COLO829 (cell line): ENCODE results near the gene MORC4.
"Not testable (repeated sequence)": the region's sequence is repeated elsewhere in the genome, so short reads cannot be mapped to it uniquely, and the experiment has no call there.

Source experiments
- DNase-seq: peaks from one replicate; pipeline ENCODE4 v3.0.0; 2012; ENCODE audit warnings: low spot score

The MORC4 gene

DNA sequence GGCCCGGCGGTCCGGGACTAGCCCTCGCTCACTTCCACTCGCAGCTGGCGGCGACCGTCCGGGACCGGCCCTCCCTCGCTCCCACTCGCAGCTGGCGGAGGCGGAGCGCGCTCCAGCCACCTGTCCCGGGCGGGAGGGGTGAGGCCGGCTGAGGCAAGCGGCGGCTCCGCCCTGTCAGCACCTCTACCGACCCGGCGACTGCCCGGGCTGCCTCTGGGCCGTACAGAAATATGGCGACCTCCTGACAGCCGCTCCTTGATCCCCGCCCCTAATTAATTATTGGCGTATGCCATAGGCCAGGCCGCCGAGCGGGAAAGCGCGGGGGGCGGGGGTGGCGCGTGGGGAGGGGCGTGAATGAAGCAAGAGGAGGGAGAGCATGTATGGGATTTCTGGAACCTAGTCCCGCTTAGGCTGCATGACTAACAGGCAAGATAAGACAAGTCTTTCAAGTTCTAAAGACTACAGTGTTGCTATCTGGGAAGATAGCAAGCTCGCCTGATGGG lies at the start of gene MORC4:
Gene MORC4 (minus strand): TSS at position 200 of the 503 bp plus-strand sequence. CDS start 243 bp downstream, outside the sequence.
- peak; percentile 13 for DNase-seq

DNA sequence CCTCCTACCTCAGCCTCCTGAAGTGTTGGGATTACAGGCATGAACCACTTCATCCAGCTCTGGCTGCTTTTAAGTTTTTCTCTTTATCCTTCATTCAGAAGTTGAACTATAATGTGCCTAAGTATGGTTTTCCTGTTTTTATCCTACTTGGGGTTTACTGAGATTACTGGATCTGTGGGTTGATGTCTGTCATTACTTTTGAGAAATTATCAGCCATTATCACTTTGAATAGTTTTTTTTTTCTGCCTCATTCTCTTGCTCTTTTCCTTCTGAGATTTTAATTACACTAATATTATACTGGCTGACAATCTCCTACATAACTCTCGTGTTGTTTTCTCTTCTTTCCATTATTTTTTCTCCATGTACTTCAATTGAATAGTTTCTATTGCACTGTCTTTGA lies 47.6 kb upstream of the MORC4 start:
- no peak for DNase-seq

DNA sequence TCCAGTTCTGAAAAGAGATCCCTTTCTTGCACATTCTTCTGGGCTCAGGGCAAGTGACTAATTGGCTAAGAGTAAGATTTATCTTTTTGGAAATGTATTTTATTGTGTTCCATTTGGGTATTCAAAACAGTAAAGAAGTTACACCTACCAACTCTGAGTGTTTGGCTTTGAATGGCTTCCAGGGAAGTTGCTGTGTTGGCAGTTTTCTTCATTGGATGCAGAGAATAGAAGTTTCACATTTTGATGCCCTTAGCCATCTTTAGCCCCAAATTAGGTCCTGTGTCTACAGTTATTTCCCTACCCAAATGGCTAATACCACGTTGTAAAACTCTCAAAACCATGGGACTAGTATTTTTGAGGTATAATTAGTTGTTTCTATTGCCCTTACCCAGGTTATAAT lies 29.7 kb upstream of the MORC4 start:
- no peak for DNase-seq

DNA sequence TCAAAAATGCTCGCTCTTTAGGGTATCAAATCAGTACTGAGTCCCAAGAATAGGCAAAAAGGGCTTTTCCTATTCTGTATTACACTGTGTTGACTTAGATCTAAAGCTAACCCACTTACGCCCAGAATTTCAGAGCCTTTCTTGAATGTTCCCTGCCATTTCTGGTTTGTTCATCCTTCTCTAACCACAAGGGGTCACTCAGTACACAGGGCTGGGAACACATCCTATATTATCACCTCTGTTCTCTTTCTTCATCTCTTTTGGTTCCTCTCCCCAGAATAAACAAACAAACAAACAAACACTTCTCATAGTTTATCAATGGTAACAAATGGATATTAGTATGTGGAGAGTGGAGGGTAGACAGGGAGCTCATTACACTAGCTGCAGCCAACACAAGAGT lies 25.5 kb upstream of the MORC4 start:
- DNase-seq: peak; percentile 4

DNA sequence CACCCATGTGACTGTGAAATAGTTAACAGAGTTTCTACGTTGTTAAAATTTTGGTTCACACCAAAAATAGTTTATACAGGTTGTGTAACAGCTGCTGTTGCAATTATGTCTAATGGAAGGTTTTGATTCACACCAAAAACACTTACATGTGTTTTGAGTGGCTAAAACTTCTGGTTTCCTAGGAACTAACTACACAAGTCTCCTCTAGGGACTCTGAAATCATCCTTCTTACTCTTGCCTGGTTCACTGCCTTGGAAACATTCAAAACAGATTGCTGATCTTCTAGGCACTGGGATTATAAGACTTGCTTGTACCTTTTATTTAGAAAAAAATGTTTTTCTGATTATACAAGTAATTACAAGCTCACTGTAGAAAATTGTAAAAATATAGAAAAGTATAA lies 14.9 kb upstream of the MORC4 start:
- DNase-seq: no peak

DNA sequence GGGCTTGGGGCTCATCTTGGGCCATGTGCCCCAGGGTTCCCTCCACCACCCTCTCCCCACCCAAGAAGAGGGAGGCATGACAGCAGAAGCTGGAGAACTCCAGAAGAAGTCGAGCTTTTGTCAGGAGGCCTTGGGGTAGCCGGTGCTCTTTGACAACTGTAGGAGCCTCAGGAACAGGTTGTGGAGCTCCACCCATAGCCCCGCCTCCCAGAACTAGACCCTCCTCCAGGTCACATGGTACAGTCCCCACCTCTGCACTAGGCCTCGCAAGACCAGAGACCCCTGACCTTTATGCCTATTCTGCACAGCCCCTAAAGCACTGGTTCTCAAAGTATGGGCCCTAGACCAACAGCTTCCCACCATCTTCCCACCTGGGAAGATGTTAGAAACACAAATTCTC lies 8.0 kb upstream of the MORC4 start:
- DNase-seq: no peak

DNA sequence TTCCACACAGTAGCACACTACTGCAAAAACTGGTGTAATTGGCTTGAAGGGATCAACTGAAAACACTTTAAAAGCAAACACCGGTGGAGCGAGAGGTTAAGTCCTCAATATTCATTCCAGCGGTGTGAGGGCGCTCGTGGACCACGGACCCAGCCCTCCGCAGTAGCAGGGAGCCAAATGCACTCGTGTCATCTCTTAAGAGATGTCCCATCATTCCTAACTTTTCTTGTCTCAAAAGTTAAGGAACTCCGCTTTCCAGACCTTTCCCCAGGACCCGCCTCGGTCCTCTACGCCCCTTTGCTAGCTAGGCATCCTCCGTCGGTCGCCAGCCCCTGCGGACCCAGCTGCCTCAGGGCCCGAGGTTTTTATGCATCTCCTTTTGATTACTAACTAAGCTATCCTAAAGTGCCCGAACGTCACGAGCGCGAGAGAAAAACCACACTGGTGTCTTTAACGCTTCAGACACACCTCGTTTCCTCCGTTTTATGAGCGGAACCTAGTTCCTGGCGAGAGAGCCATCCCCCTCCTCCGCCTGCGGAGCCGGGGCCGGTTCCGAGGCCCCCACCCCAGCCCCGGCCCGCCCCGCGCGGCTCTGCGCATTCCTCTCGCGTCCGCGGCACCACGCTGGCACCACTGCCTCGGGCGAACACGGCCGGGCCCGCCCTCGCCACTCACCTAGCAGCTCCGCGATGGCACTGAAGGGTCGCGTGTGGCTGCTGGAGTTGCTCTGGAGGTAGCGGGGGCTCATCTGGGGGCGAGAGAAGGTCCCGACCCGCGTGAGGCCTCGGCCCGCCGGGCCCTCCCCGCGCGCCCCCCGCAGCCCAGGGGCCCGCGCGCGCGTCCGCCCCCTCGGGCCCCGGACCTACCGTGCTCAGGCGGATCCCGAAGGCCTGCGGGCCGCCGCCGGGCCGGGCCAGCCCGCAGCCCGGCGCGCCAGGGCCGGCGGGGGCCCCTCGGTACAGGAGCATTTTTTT lies 723 bp downstream of the MORC4 start:
- peak; percentile 11 for DNase-seq

DNA sequence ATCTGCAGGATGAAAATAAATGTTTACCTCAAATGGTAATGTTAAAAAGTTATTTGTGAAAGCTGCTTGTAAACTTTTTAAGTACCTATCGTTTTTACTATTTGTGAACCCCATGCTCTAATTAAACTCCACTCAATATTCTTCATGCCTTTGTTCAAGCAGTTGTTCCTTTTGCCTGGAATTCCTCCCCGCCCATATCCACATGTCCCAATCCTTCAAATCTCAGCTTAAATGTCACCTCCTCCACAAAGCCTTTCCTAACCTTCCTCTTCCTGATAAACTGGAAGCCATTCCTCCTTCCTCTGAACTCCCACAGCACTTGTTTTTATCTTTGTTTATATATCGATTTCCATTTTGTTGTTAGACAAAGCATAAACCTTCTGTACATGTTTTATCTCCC lies 2.4 kb downstream of the MORC4 start:
- DNase-seq: no peak

DNA sequence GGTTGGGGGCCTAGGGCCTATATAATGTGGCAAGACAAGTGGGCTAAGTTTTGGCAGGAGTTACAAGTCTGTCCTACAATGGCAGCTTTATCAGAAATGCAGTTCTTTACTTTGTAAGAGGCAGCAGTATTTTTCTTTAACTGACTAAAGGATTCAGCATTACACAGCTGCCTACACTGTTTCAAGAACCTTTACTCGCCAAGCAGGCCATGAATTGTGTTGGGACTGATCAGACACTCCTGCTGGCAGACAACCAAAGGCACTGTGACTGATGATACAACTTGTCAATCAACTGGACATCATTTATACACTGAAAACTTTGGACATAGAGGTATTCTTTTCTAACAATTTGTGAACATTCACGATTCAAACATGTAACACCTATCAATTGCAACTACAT lies 4.3 kb downstream of the MORC4 start:
- DNase-seq: no peak

DNA sequence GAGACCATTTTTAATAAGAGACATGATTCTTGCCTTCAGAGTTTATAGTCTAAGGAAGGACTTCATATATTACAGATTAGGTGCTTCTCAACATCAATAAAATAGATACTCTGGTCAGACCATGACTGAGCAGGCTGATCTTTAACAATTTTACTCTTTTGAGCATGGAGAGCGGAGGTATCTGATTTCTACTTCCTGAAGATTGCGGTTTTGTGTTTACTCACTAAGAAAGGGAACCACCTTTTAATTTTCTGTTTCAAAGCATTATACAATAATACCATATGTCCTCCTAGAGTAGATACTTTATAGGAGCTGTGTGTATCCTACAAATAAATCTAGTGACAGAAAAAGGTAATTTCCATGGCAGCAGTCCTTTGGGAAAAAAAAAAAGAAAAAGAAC lies 12.5 kb downstream of the MORC4 start:
- DNase-seq: no peak

DNA sequence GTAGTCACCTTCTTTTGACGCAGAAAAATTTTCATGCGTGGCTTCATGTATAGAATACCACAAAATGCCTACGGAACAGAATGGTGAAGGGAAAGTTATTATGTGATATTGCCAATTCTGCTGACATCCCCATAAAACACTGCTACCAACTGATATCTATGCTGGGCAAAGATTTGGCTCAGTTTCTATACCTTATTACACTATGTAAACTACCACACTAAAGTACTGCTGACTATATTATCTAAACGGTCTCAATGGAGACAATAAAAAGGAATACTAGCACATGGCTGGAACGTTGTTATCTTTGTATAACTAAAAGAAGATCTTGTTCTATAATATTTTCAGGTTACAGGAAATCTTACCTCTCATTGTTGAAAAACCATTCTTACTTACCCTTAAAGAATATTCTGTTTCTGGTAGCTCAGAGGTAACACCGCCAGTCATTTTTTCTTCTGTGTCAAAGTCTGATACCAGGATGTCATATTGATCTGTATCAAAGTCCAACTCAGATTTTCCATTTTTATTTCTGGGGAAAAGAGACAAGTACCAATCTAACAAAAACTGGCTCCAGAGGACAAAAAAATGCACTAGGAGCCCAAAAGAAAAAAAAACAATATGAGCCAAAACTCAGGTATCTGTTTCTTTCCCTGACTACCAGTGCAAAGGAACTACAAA lies 18.9 kb downstream of the MORC4 start:
- DNase-seq: no peak

DNA sequence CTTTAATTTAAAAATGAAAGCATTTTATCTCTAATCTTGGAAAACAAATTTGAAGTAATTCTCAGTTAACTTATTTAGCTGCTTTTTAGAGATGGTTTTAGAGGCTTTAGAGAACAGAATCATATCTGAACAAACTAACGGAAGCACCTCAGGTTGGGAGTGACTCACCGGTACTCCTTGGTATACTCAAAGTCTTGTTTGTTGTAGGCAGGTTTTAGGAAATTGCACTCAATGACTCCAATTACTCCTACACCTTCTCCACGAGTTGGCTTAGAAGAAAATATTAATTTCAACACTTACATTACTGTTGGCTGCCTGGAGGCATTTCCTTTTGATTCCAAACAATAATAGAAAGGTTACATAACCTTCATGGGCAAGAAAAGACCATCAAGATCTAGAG lies 23.6 kb downstream of the MORC4 start:
- no peak for DNase-seq

DNA sequence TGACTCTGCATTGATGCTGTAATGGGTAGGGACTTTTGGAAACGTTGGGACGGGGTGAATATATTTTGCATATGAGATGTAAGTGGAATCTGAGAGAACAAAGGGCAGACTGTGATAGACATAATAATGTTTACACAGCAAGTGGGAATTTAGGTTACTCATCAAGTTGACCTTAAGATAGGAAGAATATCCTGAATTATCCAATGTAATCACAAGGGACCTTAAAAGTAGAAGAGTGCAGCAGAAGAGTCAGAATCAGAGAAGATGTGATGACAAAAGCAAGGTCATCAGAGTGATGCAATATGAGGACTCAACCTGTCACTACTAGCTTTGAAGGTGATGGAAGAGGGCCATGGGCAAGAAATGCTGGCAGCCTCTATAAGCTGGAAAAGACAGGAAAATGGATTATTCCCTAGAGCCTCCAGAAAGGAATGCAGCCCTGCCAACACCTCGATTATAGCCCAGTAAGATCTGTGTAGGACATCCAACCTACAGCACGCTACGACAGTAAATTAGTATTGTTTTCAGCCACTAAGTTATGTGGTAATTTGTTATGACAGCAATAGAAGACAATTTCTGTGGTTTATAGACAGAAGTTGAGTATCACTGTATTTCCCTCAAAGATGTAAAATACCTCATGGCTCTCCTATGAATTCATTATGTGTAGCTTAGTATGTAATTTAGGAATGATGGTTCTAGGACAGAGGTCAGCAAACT lies 26.4 kb downstream of the MORC4 start:
- peak; percentile 58 for DNase-seq

DNA sequence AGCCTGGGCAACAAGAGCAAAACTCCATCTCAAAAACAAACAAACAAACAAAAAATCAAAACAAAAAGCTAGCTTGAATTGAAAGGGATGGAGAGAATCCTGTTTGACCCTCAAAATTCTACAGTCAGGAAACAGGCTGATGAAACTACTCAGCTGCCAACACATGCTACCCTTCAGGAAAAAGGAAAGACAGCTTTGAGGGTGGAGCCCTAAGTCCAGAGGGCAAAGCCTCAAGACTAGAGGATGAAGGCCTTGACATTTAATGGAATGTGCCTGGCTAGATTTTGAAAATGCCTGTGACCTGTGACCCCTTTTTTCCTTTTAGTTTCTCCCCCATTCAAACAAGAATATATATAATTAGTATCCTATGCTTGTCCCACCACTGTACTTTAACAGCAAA lies 27.1 kb downstream of the MORC4 start:
- DNase-seq: no peak

DNA sequence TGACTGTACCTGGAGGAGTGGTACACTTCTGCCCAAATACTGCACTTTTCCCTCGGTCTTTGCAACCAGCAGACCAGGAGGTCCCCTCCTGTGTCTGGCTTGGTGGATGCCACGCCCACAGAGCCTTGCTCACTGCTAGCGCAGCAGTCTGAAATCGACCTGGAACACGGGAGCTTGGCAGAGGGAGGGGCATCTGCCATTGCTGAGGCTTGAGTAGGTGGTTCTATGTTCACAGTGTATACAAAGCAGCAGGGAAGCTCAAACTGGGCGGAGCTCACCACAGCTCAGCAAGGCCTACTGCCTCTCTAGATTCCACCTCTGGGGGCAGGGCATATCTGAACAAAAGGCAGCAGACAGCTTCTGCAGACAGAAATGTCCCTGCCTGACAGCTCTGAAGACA lies 33.5 kb downstream of the MORC4 start:
- DNase-seq: not testable (repeated sequence)

DNA sequence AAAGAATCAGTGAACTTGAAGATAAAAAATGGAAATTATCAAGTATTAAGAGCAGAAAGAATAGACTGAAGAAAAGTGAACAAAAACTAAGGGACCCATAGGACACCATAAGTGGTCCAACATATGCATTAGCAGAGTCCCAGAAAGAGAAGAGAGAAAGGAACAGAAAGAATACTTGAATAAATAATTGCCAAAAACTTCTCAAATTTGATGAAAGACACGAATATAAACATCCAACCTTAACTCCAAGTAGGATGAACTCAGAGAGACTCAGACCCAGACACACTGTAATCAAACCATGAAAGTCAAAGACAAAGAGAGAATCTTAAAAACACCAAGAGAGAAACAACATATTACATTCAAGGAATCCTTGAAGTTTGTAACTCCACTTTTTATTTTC lies 35.7 kb downstream of the MORC4 start:
- DNase-seq: no peak

DNA sequence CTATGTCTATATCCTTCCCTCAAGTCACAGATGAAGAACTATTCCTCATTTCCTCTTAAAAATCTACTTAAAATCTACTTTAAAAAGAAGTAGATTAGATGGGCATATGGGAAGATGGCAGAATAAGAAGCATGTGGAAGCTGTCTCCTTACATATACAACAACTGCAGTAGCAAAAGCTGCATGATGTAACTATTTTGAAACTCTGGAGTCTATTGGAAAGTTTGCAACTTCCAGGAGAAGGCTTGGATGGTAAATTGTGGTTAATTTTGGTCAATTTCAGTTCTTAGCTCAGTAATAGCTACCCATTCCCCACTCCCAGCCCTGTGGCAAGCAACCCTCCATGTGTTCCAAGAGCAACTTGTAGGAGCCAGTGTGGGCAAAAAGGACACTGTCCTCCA lies 36.9 kb downstream of the MORC4 start:
- no peak for DNase-seq

DNA sequence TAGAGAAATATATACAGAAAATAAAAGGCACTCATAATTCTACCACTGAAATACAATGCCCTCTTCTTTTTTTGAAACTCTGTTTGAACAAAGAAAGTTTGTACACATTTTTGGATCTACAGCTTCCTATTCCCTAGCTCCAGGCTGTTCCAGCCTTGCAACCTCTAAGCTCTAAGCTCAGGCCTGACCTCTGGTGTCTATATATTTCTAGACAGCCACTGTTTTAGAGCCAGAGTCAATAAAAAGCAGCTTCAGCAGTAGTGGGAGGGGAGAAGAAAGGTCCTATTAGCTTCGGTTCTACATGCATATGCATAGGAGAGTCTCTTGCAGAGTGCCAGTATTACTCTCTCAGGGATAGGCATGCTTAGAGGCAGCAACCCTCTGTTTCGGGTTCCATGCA lies 40.1 kb downstream of the MORC4 start:
- peak; percentile 67 for DNase-seq

DNA sequence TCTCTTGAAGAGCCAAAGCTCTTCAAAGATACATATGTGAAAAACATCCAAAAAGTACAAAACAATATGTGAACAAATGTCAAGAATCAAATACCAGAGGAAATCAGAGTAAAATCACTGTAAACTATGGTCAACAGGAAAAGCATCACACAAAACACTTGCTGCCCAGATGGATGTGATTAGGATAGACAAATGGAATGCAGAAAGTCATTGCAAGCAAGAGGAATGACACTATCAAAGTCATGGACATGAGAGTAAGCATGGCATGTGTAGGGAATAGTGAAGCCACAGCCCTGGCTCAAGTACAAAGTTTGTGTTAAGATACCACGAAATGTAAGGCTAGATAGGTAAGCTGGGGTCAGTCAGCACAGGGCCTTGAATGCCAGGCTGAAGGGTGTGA lies 42.2 kb downstream of the MORC4 start:
- DNase-seq: no peak

DNA sequence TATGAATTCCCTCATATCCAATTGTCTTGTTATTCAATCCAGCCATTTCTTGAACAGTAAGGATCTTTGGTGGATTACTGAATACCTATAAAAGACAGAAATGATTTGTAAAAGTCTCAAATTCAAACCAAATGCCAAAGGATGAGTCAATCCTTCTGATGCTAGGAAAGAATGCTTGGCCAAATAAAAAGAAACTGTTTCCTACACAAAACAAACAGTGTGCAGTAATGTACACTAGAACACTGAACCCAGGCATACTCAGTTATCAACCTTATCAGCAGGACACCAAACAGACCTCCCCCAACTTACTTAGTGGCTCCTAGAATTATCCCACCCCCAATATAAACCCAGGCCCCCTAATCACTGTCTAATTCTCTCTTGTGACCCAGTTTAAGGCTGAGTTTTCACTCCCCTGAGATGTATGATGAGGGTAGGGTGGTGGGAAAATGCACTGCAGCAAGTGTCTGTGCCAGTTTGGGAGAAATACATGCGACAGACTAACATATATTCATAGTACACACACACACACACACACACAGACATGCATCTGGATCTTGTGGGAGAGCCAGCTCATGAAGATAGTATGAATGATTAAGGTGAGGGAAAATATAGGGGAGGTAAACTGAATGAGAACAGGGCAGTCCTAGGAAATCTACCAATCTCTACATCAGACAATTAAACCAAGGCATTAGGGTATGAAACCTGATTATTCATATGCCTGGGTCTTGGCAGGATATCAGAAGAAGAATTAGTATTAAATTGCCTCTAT lies 44.8 kb downstream of the MORC4 start:
- peak; percentile 28 for DNase-seq

DNA sequence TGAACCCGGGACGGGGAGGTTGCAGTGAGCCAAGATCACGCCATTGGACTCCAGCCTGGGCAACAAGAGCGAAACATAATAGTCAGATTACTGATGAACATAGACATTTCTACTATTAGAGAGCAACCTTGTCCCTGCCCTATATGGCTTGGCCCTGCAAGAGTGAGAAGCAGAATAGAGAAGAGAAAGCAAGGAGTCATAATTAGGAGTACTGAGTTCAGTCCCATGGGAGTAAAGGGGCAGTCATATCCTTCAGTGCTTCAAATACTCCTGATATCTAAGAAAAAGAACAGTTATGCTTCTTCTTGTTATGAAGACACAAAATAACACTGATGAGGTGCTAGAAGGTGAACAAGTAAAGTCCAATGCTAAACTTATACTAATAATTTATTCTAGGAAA lies 46.0 kb downstream of the MORC4 start:
- DNase-seq: no peak

DNA sequence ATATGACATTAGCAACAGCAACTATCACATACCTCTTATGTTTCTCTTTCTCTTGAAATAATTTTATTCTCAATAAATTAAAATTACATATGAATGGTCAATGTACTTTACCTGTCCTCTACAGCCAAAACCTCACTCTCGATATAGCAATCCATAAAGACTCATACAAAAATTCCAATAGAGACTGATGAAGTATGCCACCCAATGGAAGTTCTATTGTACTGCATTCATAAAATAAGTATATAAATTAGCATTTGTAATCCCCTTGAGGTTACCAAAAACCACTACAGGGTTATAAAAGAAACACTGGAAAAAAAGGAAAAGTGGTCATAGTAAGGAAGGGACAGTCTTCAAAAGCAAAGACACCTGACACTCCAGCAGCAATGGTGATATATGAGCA lies 47.0 kb downstream of the MORC4 start:
- peak; percentile 27 for DNase-seq
